Measurements from ENCODE around the gene EXOC2.

EXOC2 gene

DNA sequence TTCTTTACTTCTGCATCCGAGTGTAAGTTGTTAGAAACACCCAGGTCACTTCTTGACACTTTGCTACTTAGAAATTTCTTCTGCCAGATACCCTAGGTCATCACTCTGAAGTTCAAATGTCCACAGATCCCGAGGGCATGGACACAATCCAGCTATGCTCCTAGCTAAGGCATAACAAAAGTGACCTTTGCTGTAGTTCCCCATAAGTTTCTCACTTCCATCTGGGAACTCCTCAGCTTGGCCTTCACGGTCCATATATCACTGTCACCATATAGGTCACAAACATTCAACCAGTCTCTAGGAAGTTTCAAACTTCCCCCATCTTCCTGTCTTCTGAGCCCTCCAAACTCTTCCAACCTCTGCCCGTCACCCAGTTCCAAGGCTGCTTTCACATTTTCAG lies 236.1 kb downstream of the EXOC2 start:
- no peak for DNase-seq

DNA sequence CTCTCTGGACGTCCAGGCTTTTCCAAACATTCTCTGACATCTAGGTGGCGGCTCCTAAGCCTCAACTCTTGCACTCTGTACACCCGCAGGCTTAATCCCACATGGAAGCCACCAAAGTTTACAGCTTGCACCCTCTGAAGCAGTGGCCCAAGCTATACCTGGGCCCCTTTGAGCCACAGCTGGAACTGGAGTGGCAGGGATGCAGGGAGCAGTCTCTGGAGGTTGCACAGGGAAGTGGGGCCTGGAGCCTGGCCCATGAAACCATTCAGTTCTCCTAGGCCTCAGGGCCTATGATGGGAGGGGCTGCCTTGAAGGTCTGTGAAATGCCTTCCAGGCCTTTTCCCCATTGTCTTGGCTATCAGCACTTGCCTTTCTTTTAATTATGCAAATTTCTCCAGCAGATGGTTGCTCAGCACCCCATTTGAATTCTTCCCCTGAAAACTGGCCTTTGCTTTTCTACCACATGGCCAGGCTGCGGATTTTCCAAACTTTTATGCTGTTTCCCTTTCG lies 236.5 kb downstream of the EXOC2 start:
- no peak for DNase-seq

DNA sequence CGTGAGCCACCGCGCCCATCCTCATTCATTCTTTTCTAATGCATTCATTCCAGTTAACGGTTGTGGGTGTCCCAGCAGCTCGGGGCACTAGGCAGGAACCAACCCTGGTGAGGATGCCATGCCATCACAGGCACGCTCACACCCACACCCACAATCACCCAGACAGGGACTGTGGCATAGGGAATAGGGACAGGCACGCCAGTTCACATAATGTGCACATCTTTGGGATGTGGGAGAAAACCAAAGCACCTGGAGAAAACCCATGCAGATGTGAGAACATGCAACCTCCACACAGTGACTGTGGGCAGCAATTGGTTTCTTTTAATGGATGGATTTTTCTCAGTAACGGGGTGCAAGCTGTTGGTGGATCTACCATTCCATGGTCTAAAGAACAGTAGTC lies 237.1 kb downstream of the EXOC2 start:
- no peak for DNase-seq

DNA sequence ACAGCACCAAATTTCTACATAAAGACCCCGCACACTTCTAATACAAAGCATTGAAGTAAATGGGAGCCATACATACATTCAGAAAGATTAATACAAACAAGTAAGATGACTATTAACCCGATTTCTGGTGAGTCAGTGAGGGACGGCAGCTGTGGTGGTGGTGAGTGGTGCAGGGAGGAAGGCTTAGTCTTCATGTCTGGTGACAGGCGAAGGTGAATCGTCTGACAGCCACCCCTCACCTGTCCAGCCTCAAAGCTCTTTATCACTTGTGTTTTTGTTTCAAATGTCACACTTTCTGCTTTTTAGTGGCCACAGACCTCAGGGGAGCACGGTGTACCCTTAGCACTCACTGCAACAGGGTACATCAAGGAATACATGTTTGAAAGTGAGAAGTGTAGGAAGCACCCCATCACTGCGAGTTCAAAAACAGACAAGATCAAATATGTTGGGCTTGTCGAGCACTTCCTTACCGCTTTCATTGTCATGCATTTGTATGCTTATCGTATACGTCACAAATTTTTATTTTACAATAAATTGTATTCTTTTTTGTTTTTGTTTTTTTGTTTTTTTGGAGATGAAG lies 237.8 kb downstream of the EXOC2 start:
- no peak for DNase-seq

DNA sequence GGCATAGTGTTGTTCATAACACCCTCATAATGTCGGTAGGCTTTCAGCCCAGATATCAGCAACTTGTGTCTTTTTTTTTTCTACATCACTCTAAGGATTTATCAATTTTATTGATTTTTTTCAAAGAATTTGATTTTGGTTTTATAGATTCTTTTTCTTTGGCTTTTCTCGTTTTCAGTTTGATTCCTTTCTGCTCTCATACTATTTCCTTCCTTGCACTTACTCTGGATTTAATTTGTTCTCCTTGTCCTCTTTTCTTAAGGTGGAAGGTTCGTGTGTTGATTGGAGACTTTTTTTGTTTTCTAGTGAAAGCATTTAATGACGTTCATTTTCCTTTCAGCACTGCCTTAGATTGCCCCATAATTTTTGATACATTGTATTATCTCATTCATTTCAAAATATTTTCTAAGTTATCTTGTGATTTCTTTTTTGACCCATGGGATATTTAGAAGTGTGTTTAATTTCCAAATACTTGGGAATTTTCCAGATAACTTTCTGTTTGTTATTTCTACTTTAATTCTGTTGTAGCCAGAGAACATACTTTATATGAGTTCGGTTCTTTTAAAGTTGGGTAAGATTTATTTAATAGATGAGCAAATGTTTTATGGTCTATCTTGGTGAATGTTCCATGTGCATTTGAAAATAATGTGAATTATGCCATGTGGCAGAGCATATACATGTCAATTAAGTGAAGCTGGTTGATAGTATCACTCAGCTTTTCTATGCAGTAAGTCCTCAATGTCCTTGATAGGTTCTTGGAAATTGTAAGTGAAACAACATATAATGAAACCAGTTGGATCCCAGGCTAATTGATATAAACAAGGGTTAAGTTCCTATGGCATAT lies 238.6 kb downstream of the EXOC2 start:
- no peak for DNase-seq

DNA sequence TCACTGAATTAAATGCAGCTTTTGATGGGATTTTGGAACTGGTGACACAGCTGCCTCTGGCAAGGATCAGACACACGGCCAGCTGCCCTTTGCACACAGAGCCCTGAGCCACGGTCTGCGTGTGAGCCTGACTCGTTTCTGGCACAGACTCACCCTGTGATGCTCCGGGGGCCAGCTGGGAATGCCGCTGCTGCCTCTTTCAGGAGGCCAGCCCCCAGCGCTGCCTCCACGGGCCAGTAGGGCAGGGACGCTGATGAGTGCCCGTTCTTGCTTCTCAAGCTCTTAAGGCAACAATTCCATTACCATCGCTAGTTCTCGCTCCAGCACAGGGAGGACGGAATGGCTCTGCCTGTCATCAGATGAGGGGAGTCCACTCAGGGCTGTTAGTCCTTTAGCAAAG lies 239.8 kb downstream of the EXOC2 start:
- no peak for DNase-seq

DNA sequence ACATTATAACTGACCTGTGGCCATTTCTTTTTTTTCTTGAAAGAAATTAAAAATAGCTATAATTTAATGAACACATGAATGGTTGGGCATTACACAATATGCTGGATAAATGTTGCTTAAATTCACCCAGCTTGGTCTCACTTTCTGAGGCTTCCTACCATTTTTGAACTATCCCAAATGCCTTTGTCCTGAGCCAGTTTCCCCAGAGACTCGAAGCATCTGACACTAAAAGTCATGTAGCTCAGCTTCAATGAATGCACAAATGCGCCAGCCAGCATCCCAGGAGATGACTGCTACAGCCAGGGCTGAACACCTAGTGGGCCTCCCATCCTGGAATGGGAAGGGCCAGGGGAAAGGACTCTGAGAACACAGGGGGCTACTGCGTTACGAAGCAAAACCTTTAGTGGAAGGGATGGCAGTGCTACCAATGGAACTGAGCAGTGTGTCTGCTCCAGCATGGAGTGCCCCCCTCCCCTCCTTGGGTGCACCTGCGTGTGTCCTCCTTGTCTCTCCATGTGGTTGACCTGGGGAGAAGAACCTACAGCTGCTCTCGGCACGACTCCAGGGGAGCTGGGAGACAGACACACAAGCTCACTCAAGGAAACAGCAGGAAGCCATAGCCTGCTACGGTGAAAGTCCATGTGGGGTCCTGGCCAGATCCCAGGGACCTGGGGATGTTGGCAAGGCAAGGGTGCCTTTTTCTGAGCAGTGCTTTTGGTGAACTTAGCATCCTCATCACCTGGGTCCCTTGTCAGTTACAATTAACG lies 240.5 kb downstream of the EXOC2 start:
- no peak for DNase-seq

DNA sequence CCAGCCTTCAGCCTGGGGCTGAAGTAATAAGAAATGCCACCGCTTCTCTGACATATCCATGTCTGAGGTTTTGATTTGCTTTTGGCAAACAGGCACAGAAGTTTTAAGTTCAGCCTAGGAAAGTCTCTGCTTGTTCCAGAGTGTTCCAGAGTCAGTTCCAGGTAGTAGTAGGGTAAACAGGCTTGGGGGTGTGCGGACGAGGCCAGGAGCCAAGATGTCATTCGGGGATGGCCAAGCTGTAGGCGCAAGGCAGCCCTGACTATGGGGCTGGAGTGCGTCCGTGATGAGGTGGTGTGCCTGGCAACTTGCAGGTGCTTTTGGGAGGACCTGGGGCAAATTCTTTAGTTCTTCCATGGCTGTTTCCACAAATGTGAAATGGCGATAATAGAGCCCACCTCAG lies 241.1 kb downstream of the EXOC2 start:
- DNase-seq: no peak

DNA sequence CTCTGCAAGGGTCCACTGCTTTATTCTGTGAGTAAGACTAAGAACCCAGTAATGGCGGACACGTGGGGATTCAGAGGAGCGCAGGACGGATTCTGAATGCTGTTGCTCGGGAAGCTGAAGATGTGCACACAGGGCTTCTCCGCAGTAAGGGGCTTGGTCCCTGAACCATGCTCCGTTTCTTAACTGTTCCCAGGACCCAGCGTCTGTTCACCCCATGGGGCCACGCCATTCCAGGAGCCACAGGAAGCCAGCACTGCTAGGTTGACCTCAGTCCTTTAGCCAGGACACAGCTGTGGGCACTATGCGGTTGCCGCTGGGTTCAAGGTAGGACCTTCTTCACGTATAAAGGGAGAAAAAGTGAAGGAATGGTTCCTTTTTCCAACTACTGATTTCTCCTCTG lies 241.6 kb downstream of the EXOC2 start:
- no peak for DNase-seq

DNA sequence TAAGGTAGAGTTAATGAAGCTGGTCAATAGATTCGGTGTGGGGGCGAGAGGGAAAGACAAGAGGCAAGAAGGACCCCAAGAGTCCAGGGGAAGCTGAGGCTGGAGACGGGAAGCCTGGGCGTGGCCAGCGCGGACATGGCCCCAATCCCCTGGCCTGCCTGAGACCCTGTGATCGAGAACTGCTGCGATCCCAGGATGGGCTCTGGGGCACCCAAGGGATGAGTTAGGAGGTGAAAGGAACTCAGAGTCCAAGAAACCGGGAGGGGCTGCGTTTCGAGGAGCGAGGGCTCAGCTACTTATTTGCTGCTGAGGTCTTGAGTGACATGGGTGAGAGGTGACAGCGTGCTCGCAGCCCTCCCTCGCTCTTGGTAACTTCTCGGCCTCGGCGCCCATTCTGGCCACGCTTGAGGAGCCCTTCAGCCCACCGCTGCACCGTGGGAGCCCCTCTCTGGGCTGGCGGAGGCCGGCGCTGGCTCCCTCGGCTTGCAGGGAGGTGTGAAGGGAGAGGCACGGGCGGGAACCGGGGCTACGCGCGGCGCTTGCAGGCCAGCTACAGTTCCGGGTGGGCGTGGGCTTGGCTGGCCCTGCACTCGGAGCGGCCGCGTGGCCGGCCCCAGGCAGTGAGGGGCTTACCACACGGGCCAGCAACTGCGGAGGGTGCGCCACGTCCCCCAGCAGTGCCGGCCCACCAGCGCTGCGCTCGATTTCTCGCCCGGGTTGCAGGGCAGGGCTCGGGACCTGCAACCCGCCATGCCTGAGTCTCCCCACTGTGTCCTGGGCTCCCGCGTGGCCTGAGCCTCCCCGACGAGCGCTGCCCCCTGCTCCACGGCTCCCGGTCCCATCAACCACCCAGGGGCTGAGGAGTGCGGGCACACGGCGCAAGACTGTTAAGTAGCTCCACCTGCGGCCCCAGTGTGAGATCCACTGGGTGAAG lies 243.2 kb downstream of the EXOC2 start:
- DNase-seq: no peak

DNA sequence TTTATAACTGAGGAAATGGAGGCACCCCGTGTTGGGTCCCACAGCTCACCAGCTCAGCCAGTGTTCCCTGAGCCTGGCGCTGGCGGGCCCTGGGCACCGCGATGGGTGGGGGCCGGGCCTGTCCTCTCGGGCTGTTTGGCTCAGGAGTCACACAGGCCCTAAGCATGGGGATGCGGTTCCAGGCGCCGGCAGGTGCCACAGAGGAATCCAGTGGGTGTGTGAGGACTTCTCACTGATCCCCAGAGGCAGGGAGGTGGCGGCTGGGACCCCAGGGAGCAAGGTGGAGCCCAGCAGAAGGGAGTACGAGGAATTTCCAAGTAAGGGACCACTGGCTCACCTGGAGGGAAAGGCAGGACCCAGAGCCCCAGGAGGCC lies 243.9 kb downstream of the EXOC2 start:
- DNase-seq: no peak

DNA sequence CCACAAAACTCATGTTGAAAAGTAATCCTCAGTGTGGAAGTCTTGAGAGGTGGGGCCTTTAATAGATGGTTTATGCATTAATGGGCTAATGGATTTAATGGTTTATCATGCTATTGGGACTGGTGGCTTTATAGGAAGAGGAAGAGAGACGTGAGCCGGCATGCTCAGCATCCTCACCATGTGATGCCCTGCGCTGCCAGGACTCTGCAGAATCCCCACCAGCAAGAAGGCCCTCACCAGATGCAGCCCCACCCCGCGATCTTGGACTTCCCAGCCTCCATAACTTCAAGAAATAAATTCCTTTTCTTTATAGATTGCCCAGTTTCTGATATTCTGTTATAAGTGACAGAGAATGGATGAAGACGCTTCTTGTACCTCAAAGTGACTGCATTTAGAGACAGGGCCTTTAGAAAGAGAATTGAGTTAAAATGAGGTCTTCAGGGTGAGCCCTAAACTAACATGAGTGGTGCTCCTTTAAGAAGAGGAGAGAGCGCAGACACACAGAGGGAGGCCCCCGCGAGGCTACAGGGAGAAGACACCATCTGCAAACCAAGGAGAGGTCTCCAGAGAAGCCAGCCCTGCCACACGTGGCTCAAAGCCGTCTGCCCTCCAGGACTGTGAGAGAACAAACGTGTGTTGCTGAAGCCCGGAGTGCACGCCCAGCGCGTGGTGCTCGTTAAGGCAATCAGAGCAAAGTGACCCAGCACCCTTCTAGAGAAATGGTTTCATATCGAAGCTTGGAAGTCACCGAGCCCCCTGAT lies 244.5 kb downstream of the EXOC2 start:
- no peak for DNase-seq

DNA sequence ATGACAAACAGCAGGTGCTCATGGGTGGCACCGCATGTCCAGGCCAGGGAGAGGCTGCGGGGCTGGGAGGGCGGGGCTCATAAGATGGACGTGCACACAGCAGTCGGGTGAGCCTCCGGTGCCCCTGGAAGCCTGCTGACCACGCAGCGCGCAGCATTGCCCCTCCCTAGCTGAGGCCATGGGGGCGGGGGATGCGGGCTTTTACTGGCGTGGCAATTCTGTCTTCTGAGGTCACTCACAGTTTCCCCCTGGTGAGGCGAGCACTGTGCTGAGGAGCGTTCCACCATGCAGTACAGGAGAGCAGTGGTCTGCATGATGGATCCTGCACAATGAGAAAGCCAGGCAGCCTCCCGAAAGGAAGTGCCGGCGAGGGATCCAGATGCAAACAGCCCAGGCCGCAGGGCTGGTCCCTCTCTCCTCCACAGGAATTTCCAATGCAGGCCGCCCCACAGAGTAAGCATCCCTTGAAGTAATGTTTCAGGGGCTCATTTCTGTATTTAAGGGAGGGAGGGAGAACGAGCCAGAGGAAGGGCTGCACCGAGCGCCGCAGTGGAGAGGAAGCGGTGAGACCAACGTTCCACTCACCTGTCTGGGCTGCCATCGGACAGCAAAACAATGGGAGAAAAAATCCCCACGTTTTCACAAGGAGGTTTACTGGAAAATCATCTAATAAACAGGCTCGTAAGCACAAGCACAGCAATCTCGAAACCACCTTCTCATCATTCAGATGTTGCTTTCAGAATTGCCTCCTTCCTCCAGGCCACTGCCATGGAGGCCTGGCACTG lies 245.4 kb downstream of the EXOC2 start:
- no peak for DNase-seq

DNA sequence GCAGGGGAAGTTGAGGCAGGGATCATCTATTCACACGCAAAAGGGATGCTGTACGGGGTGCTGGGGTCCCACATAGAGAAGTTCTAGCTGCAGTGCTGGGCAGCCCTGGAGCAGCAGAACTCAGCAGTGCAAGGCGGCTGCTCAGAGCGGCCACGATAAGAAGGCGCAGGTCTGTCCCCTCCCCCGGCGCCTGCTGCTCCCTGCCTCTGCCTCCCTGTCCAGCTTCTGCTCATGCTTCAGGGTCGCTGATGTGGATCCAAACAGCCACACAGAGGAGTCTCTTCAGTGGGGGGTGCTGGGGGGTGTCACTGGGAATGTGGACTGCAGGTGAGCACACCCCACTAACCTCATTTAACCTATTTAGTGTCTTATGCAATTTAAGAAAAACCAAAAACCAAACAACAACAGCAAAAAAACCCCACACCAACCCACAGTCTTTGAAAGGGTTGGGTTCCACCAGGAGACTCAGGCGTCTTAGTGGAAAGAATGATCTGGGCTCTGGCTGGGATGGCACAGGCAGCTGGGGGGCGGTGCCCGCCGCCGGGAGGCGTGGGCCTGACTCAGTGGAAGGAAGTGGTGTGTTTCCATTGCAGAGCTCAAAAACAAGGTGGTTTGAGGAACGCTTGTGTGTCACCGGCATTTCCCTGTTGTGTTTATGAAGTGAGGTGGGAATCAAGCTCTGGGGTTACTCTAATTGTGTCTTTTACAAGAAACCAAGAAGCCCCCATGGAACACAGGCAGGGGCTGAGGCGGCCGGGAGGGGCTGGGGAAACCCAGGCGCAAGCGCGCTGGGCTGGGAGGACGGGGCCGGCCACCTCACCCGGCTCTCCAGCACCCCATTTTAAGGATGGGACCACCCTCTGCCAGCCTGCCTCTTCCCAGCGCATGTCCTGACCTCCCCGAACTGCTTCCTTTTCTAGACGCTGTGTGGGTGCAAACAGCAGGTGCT lies 246.2 kb downstream of the EXOC2 start:
- peak; percentile 89 for DNase-seq

DNA sequence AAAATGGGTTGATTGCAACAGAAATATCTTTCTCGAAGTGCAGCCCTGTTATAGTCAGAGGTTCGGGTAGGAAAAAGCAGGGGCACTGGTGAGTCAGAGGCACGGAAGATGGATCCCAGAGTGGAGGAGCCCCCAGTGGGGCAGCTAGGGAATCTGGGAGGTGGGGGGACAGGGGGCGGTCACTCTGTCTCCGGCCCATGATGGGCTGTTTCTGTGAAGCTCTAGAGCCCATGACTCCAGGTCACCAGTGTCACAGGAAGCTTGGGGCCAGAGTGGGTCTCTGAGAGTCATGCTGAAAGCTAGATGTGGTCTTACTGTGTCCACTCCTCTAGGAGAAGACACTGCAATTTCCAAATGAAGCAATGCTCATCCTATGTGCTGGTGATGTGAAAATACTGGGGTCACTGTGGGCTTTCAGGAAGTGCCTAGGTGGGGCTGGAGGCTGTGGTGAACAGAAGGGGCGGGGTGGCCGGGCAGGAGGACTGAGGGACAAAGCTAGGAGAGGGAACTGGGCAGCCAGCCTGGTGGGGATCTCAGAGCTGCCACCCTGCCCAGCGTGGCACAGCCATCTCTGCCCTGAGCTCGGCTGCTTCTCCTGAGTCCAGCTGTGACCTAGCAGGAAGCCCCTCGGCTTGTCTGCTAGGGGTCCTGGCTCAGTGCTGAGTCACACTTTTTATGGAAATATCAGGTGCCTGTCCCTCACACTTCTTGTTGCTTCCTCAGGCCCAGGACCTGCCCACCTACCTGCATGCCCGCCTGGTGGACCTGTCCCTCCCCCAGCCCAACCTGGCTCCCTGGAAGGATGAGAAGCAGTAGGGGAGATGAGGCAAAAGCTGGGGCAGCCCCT lies 247.1 kb downstream of the EXOC2 start:
- no peak for DNase-seq

DNA sequence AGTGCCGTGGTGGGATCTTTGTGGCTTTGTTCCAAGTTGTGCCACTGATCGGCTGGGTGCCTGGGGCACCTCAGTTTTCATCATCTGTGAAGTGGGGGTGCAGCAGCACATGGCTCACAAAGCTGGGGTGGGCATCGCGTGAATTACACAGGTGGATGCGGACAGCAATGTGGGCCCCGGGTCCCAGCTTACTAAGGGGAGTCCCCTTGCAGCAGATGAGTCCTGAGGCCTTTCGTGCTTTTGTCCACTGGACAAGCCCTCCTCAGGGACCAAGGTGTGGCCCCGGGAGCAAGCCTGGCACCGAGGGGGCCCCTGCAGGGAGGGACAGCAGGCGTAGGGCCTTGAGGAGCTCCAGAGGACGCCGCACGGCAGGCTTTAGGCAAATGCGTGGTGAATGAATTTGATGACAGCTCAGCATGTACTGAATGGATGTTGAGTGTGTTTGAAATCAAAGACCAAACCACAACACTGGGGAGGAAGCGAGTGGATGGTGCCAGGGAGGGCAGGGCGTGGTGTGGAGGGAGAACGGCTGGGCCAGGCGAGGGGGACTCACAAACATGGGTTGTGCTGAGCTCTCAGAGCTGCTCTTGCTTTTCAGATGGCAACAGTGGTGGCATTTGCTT lies 248.2 kb downstream of the EXOC2 start:
- peak; percentile 38 for DNase-seq

DNA sequence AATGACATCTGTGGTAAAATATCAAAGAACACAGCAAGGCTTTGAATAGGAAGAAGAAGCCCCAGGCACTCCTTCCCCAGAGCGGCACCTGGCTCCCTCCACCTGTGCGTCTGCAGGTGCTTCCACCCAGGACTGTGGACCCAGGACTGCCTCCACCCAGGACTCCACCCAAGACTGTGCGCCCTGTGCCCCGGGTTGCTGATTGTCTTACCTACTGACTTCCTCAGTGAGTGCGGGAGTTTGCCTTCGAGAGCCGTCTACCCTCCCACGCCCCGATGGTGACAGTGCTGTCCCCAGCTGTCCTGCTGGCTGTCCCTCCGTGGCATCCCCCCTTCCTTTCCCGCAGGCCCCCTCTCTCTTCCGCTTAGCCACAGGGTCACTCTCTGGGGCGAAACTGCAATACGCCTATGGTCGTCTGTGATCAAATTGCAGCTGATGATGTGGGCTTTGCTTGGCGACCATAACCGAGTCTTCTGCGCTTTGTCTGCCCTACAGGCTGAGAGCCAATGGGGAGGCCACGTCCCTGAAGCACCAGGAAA lies 249.2 kb downstream of the EXOC2 start:
- no peak for DNase-seq

Data from activated CD4-positive, alpha-beta T cell treated with anti-CD3 and anti-CD28 coated beads for 1 hour (primary cell).